Kidney epithelial cell (primary cell): ENCODE results near the gene ATXN7L3. TPM values are rescaled to one million over a fixed set of nuclear protein-coding genes. Genes with fewer than 3 reads are reported as not detected.
A peak's percentile ranks its signal among the peaks of the same experiment; 100 is the strongest.

Experiments
- DNase-seq: peaks from one replicate; pipeline ENCODE4 v3.0.0-alpha.2; 2010; ENCODE audit warnings: low read depth
- H3K27me3 ChIP-seq: 2 replicates; pipeline ENCODE4 v1.6.0; 2011; ENCODE audit warnings: low read length; ENCODE audit not compliant: control insufficient read depth, insufficient read depth
- H3K36me3 ChIP-seq: 2 replicates; pipeline ENCODE4 v1.5.1; 2011; ENCODE audit warnings: low read length; ENCODE audit not compliant: control insufficient read depth, insufficient read depth
- H3K4me3 ChIP-seq: 2 replicates; pipeline ENCODE4 v1.5.1; 2011; ENCODE audit warnings: low read depth, mild to moderate bottlenecking, control low read depth, low read length
- total RNA-seq: library from RNA; depleted of rRNA; stranded (reverse); fragments of >200 nt; gene quantifications from 2 replicates; pipeline ENCODE4 v1.2.3, GENCODE V29; 2015
- TF ChIP-seq, protein P1 (sequence below): IDR thresholded peaks from 2 replicates; pipeline ENCODE4 v1.5.1; 2011; ENCODE audit warnings: mild to moderate bottlenecking, moderate library complexity, low read length, control low read depth, inconsistent platforms; ENCODE audit not compliant: insufficient read depth, poor library complexity, severe bottlenecking

Gene ATXN7L3
- total RNA-seq, 1 donor from 2014 or later = 50.8 TPM

DNA sequence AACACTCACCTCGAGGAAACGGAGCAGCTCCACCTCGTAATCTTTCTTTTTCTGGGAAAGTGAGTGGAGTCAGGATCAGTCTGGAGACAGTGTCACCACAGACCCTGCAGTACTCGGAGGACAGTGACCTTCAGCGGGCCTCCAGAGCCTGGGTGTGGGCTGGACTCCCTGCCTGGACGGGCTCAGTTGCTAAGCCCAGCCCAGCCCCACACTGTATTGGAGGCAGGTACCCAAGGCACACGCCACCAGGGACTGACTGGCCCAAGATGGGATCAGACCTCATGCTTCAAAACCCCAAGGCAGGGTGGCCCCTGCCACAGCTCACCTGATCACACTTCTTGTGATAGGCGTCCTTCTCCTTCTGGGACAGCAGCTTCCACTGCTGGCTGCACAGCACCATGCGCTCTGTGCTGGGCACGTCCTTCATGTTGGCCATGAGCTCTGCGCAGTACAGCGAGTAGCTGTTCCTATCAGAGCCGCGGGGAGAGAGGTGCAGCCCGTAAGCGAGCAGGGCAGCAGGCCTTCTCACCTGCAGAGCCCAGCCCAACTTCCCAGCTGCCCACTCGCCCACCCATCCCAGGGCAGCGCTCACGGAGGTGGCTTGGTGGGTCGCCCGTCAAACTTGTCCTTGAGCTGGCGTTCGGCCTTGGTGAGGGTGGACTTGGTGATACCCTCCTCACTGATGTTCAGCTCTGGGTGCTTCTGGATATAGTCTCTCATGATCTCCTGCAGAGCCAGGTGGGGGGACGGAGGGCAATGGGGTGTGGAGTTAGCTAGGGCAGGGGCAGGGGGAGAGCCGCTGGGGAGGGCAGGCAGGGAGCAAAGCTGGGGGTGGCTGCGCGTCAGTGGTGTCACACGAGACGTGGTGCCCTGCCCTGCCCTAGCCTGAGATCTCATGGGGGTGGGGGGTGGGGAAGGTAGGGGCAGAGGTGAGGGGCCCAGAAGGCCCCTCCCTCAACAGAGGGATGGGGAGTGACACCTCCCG, 11.9 kb upstream of the ATXN7L3 start:
- no peaks in the 10 kb centered on the region for H3K27me3 ChIP-seq
- peaks cover 10% of the 10 kb centered on the region for H3K36me3 ChIP-seq
- DNase-seq = no peak
- TF ChIP-seq, protein P1, sequence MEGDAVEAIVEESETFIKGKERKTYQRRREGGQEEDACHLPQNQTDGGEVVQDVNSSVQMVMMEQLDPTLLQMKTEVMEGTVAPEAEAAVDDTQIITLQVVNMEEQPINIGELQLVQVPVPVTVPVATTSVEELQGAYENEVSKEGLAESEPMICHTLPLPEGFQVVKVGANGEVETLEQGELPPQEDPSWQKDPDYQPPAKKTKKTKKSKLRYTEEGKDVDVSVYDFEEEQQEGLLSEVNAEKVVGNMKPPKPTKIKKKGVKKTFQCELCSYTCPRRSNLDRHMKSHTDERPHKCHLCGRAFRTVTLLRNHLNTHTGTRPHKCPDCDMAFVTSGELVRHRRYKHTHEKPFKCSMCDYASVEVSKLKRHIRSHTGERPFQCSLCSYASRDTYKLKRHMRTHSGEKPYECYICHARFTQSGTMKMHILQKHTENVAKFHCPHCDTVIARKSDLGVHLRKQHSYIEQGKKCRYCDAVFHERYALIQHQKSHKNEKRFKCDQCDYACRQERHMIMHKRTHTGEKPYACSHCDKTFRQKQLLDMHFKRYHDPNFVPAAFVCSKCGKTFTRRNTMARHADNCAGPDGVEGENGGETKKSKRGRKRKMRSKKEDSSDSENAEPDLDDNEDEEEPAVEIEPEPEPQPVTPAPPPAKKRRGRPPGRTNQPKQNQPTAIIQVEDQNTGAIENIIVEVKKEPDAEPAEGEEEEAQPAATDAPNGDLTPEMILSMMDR = no peak
- H3K4me3 ChIP-seq = no peak overlapping the region

DNA sequence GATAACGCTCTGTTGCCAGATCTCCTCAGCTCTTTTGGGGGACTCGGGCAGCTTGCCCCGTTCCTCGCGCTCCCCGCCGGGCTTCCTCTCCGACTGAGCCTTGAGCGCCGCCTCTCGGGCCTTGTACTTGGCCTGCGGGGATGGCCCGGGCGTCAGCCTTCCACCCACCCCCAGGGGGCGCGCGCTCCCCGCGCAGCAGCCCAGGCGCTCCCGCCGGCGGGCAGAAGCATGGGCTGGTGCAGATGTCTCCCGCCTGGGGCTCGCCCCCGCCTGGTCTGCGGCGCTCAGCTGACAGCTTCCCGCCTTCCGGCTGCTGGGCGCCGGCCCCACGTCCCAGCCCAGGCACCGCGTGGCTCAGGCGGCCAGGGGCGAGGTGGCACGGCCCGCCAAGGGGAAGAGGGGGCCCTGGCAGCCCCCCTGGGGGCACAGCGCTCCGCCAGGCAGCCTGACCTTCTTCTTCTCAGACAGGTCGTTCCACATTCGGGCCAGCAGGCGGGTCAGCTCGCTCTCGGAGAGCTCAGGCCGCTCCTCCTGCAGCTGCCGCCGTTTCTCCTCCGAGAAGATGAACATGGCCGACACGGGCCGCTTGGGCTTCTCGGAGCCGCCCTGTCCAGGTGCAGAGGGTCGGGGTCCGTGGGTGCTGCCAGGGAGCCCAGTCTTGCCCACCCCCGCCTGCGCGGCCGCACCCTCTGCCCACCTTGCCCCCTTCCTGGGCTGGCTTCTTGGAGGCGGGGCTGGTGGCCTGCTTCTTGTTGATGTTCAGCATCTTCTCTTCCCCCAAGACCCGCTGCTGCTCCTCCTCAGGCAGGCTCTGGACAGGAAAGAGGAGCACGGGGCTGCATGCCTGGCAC, 10.9 kb upstream of the ATXN7L3 start:
- H3K4me3 ChIP-seq = no peak overlapping the region
- no peaks in the 10 kb centered on the region for H3K27me3 ChIP-seq
- TF ChIP-seq, protein P1 = peak; percentile 78
- H3K36me3 ChIP-seq = peaks cover 9% of the 10 kb centered on the region
- no peak for DNase-seq

DNA sequence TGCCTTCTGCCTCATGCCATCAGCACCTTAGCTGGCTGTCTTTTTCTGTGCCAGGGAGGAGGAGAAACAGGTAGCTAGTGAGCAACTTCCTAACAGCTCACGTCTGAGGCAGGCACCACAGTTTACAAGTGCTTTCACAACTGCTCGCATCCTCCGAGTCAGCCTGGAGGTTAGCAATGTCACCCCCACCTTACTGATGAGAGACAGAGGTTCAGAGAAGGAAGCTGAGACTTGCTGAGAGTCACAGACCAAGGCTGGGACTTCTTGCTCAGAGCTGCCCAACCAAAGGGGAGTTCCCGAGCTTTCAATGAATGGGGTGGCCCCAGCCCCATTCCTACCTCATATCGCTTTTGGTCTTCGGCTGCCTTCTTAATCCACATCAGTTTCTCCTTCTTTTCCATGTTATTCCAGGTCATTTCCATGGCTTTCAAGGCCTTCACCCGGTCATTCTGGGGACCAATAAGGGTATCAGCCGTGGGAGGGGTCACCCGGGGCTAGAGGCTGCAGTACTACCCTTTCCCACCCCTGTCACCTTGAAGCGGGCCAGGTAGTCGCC, 10.2 kb upstream of the ATXN7L3 start:
- no peak for DNase-seq
- Histone ChIP-seq H3K36me3 (peaks cover 6% of the 10 kb centered on the region), H3K27me3 (no peaks in the 10 kb centered on the region), H3K4me3 (no peak overlapping the region)
- TF ChIP-seq, protein P1 = no peak

DNA sequence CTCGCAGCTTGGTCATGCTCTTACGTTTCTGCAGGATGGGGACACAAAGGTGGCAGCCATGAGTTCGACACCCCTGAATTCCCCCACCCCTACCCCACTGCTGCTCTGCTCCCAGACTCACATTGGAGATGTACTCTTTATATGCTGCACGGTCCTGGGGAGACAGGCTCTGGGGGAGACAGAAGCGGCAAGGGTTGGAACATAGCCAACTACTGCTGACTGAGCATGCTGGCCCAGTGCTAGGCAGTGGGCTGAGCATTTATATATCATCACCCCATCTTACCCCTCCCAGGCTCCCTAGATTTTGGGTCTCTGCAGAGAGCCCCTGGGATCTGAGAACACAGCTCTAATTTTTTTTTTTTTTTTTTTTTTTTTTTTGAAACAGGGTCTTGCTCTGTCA, 8.1 kb upstream of the ATXN7L3 start:
- no peaks in the 10 kb centered on the region for H3K27me3 ChIP-seq
- H3K4me3 ChIP-seq = no peak overlapping the region
- H3K36me3 ChIP-seq = peaks cover 6% of the 10 kb centered on the region
- DNase-seq = no peak
- TF ChIP-seq, protein P1 = no peak

DNA sequence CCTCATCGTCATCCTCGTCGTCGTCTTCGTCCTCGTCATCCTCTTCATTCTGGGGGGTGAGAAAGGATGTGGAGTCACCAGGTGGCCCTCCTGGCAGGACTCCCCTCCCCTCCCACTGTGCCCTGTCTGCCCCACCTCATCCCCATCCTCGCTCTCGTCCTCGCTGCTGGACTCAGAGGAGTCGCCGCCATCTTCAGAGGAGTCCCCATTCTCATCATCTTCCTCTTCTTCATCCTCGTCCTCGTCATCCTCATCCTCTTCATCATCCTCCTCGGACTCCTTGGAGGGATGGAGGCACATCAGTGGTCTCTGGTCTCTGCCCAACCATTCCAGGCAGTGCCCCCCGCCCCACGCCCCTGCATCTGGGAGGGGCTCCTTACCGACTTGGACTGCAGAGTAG, 7.6 kb upstream of the ATXN7L3 start:
- Histone ChIP-seq H3K27me3 (no peaks in the 10 kb centered on the region), H3K4me3 (no peak overlapping the region), H3K36me3 (peaks cover 6% of the 10 kb centered on the region)
- TF ChIP-seq, protein P1 = no peak
- DNase-seq = no peak
